GM12865 (cell line): ENCODE results near the gene FAM171A1.

Experiments
- DNase-seq: peaks from one replicate; pipeline ENCODE4 v3.0.0; 2010; ENCODE audit warnings: low read depth
- H3K4me3 ChIP-seq: 2 replicates; pipeline ENCODE4 v1.5.1; 2011; ENCODE audit warnings: mild to moderate bottlenecking, low read depth, low read length, control low read depth
- CTCF ChIP-seq: IDR thresholded peaks from 2 replicates; pipeline ENCODE4 v1.5.1; 2011; ENCODE audit warnings: low read length, control low read depth, low read depth, inconsistent platforms; ENCODE audit not compliant: insufficient read depth; ENCODE audit errors: missing control alignments

Gene FAM171A1

DNA sequence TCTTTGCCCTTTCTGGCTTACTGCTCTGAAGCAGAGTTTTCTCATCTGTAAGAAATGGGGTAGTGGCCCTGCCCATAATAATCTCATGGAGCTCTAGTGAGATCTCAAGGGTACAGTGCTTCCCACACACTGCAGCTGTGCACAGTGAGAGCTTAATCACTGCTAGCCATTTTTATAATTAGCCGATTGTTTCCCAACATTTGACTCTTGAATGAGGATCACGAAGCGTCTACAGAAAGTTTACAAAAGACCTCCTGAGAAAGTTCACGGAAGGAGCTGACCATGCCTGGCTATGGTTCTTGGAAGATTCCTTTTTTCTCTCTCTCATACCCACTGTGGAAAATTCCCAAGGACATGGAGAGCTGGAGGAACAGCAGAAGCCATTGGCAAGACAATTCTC is 70.4 kb downstream of the FAM171A1 start:
- no peak for TF ChIP-seq CTCF
- H3K4me3 ChIP-seq, result no peak overlapping the region
- DNase-seq, result no peak

- DNase-seq, result no peak
- TF ChIP-seq CTCF, result no peak
- H3K4me3 ChIP-seq, result no peak overlapping the region
These were observed 70.9 kb downstream of the FAM171A1 start for GRCh38 chr10:15300145-15300544.

DNA sequence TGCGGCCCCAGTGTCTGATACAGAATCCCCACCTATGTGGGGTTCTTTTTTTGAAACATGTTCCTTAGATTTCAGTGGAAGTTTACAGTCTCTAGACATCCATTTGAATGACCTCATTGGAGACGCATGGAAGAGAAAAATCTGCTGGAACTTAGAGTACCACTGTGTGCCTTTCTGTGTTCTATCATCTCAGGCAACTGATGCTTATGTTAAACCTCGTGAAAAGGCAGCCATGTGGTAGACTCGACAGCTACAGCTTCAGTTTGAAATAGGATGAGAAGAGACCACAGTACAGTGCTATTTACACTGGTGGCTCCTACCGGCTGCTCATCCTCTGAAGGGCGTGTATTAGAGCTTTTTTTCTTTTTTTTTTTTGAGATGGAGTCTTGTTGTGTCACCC is 74.4 kb downstream of the FAM171A1 start:
- no peak for TF ChIP-seq CTCF
- H3K4me3 ChIP-seq, result no peak overlapping the region
- no peak for DNase-seq

GRCh38 chr10:15295537-15296325 is 75.4 kb downstream of the FAM171A1 start:
- no peak for TF ChIP-seq CTCF
- H3K4me3 ChIP-seq, result no peak overlapping the region
- no peak for DNase-seq

DNA sequence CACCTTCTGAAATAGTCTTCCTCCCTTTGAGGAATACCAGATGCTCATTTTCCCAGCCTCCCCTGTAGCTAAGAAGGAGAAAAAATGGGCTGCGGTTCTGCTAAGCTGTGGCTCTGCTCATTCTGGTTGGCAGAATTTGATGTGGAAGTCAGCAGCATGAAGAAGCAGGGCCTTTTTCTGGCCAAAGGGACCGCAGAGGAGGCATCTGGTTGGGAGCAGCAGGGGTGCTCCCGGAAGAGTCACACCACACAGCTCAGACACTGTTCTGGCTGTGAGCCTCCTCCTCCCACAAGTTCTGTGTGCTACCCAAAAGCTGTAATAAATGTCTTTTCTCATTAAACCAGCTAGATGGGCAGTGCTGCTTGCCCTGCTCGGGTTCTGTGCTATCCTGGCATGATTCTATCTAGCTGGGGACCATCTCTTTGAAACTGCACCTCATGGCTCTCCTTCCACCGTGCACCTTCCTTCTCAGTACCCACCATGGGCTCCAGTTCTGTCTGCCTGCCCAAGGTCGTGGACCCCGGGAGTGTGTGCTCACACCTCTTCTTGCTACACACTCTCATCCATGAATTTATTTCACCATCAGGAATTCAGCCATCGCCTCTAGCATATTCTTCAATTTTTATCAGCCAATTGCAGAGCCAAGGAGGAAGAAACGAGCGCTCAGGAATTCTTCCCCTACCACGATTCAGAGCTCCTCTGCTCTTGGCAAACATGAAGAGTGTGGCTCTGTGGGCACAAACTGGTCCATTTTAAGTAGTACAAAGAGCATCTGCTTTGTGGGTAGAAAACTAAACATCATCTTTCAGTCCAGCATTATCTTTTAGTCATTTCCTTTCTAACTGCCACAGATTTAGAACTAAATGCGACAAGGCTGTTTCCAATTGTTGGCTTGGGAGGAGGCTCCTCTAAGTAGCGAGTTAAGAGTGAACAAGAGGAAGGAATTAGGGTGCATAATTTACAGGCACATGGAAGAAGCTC is 76.9 kb downstream of the FAM171A1 start:
- H3K4me3 ChIP-seq, result no peak overlapping the region
- no peak for DNase-seq
- no peak for TF ChIP-seq CTCF

DNA sequence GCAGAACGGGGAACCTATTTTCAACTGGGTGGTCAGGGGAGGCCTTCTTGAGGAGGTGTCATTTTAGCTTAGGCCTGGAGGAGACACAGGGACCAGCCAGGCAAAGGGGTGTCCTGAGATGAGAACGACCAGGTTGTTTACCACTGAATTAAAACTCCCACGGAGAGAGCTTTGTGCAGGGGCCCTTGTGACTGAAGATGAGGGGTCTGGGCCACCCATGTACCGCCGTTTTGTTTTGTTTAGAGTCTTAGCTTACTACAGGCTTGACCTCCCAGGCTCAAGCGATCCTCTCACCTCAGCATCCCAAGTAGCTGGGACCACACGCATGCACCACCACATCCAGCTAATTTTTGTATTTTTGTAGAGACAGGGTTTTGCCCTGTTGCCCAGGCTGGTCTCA is 80.4 kb downstream of the FAM171A1 start:
- no peak for TF ChIP-seq CTCF
- no peak overlapping the region for H3K4me3 ChIP-seq
- no peak for DNase-seq

GRCh38 chr10:15290150-15290549 is 80.9 kb downstream of the FAM171A1 start:
- H3K4me3 ChIP-seq, result no peak overlapping the region
- TF ChIP-seq CTCF, result no peak
- DNase-seq, result no peak
